Left colon (tissue), 2 donors: ENCODE data around the gene TENT4B. TPM values are rescaled to one million over a fixed set of nuclear protein-coding genes. Genes with fewer than 3 reads are reported as not detected.

Source experiments
- ATAC-seq: fragments of 200-7000 bp; cut with Tn5 transposase; one replicate; pipeline ENCODE4 v1.9.1; 2020; ENCODE audit warnings: mild to moderate bottlenecking, moderate library complexity
- DNase-seq, 2 donors: peaks; one replicate each; pipeline ENCODE4 v3.0.0-alpha.2; 2020
- intact Hi-C, 2 donors: fragments of 100-400 bp; cut with DNase I in 1 of 2; cut with micrococcal nuclease in 1 of 2; formaldehyde crosslinking; loops; one replicate each; pipeline versions ENCODE4 v1.11.2 to v1.14.0; 2022; cut with DNase I, micrococcal nuclease
- long read RNA-seq: library from polyadenylated mRNA; unstranded; transcript quantifications from one replicate; pipeline ENCODE4 v2.0.0, GENCODE V29; 2021
- total RNA-seq, 2 donors: library from RNA; stranded (reverse); fragmentation: NEBNext Ultra II Directional; extraction: Animal tissue kit (Norgen Biotek cat#: 25700); gene quantifications; one replicate each; pipeline ENCODE4 v1.2.1, GENCODE V29; 2021
- donor health status: DM: no; HTN: no; CAD: no.
- donor health status: DM: yes; HTN: yes; CAD: no.

Gene TENT4B
- total RNA-seq, result 10 to 100 TPM; 10.6 to 13.3 TPM
- long read RNA-seq, partial matches to known transcripts, result 2 of 5 reads
- long read RNA-seq, other reads (novel, unspliced or antisense), result 3 of 5 reads

GRCh38 chr16:50152807-50153595 lies at the start of gene TENT4B:
TENT4B (plus strand) TSS chr16:50153306; CDS start chr16:50153622, 316 bp downstream.
- intact Hi-C loops, result no loop called here
- DNase-seq (peak; percentile 86 to 90), ATAC-seq (peak; percentile 87)

GRCh38 chr16:50103764-50104163 lies 49.3 kb upstream of the TENT4B start:
- DNase-seq (no peak), ATAC-seq (no peak)
- intact Hi-C loops, result no loop called here

- DNase-seq, result no peak
- no peak for ATAC-seq
- intact Hi-C loops, result no loop called here
Observed at GRCh38 chr16:50114357-50115129, 38.6 kb upstream of the TENT4B start.

- ATAC-seq, result no peak
- no peak for DNase-seq
- intact Hi-C loops, result no loop called here
Observed at GRCh38 chr16:50120711-50121110, 32.4 kb upstream of the TENT4B start.

GRCh38 chr16:50121278-50121677 lies 31.8 kb upstream of the TENT4B start:
- intact Hi-C loops, result no loop called here
- no peak for ATAC-seq
- DNase-seq, result no peak

- intact Hi-C loops, result no loop called here
- no peak for DNase-seq
- no peak for ATAC-seq
Observed at GRCh38 chr16:50121721-50122445, 31.2 kb upstream of the TENT4B start.

GRCh38 chr16:50123417-50123816 lies 29.7 kb upstream of the TENT4B start:
- DNase-seq (no peak), ATAC-seq (no peak)
- intact Hi-C loops, result no loop called here

- DNase-seq, result no peak
- intact Hi-C loops, result no loop called here
- no peak for ATAC-seq
Observed at GRCh38 chr16:50124769-50125168, 28.3 kb upstream of the TENT4B start.

- intact Hi-C loops, result no loop called here
- no peak for DNase-seq
- no peak for ATAC-seq
Observed at GRCh38 chr16:50126183-50126582, 26.9 kb upstream of the TENT4B start.

GRCh38 chr16:50132571-50132970 lies 20.5 kb upstream of the TENT4B start:
- DNase-seq (peak in 1 of 2 donors; percentile 22), ATAC-seq (peak; percentile 72)
- intact Hi-C loops, result loop anchor here in 1 of 2 donors (10.0 kb wide), 1 partner anchor 58 kb away; no protein-coding TSS in a partner anchor

GRCh38 chr16:50133214-50133613 lies 19.9 kb upstream of the TENT4B start:
- intact Hi-C loops, result loop anchor here in 1 of 2 donors (10.0 kb wide), 1 partner anchor 58 kb away; no protein-coding TSS in a partner anchor
- no peak for ATAC-seq
- DNase-seq, result no peak

GRCh38 chr16:50136399-50136798 lies 16.7 kb upstream of the TENT4B start:
- intact Hi-C loops, result loop anchor here in 1 of 2 donors (10.0 kb wide), 1 partner anchor 62 kb away; no protein-coding TSS in a partner anchor
- DNase-seq (no peak), ATAC-seq (no peak)

- intact Hi-C loops, result loop anchor here in 1 of 2 donors (10.0 kb wide), 1 partner anchor 62 kb away; no protein-coding TSS in a partner anchor
- no peak for ATAC-seq
- DNase-seq, result no peak
Observed at GRCh38 chr16:50137268-50137667, 15.8 kb upstream of the TENT4B start.

GRCh38 chr16:50139580-50139979 lies 13.5 kb upstream of the TENT4B start:
- DNase-seq (no peak), ATAC-seq (no peak)
- intact Hi-C loops, result loop anchor here in 1 of 2 donors (10.0 kb wide), 1 partner anchor 65 kb away; no protein-coding TSS in a partner anchor

- DNase-seq (no peak), ATAC-seq (no peak)
- intact Hi-C loops, result no loop called here
Observed at GRCh38 chr16:50144211-50144610, 8.9 kb upstream of the TENT4B start.

GRCh38 chr16:50146479-50147435 lies 6.3 kb upstream of the TENT4B start:
- DNase-seq (no peak), ATAC-seq (no peak)

GRCh38 chr16:50151322-50151721 lies 1.8 kb upstream of the TENT4B start:
- no peak for ATAC-seq
- no peak for DNase-seq
- intact Hi-C loops, result no loop called here

More at GRCh38 chr16:50146479-50147435, 6.3 kb upstream of the TENT4B start:
- intact Hi-C loops, result no loop called here

GRCh38 chr16:50151756-50152155 lies 1.4 kb upstream of the TENT4B start:
- no peak for ATAC-seq
- intact Hi-C loops, result no loop called here

More at GRCh38 chr16:50151756-50152155, 1.4 kb upstream of the TENT4B start:
- peak in 1 of 2 donors; percentile 23 for DNase-seq
